ENCODE results near the gene COL25A1. TPM values are rescaled to one million over a fixed set of nuclear protein-coding genes. Genes with fewer than 3 reads are reported as not detected.

The COL25A1 gene
- total RNA-seq, 2 donors from 2014 or later, result 4.0 to 6.2 TPM

DNA sequence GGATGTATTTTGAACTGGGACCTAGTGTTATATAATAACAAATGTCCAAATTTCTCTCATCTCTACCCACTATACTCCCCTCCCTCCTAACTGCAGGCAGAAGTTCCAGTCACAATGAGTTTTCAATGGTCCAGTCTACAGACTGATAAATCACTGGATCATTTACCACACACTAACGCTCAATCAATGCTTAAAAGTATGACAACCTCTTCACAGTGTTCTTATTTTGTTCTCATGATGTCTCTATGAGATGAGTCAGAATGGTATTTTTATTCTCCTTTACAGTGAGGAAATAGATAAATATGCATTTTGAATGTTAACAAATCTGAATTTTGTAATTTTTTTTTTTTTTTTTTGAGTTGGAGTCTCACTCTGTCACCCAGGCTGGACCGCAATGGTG lies 455.9 kb downstream of the COL25A1 start:
- no peak overlapping the region for H3K27ac ChIP-seq (ENCODE audit: low read depth, low read length)
- Mint-ChIP-seq H3K36me3 (ENCODE audit: low read depth) (no peaks in the 10 kb centered on the region), H3K4me3 (no peak overlapping the region), H3K27me3 (ENCODE audit: insufficient read depth) (no peaks in the 10 kb centered on the region), H3K9me3 (no peaks in the 10 kb centered on the region), H3K27ac (no peak overlapping the region), H3K4me1 (peaks cover 3% of the 10 kb centered on the region)
- no peaks in the 10 kb centered on the region for H3K9me3 ChIP-seq (ENCODE audit: control insufficient read depth, low read length)
- TF ChIP-seq, protein P1, sequence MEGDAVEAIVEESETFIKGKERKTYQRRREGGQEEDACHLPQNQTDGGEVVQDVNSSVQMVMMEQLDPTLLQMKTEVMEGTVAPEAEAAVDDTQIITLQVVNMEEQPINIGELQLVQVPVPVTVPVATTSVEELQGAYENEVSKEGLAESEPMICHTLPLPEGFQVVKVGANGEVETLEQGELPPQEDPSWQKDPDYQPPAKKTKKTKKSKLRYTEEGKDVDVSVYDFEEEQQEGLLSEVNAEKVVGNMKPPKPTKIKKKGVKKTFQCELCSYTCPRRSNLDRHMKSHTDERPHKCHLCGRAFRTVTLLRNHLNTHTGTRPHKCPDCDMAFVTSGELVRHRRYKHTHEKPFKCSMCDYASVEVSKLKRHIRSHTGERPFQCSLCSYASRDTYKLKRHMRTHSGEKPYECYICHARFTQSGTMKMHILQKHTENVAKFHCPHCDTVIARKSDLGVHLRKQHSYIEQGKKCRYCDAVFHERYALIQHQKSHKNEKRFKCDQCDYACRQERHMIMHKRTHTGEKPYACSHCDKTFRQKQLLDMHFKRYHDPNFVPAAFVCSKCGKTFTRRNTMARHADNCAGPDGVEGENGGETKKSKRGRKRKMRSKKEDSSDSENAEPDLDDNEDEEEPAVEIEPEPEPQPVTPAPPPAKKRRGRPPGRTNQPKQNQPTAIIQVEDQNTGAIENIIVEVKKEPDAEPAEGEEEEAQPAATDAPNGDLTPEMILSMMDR (conservative IDR thresholded peaks at IDR 0.05), result no peak
- no peak overlapping the region for H3K4me3 ChIP-seq (ENCODE audit: low read length)
- WGBS, 2 experiments (ENCODE audit: insufficient coverage in 1 of 2, insufficient read length in 1 of 2), result 95% methylated on average over 2 of the region's 2 CpGs; no CpG with 5 or more reads in 1 of the 2 experiments
- H3K36me3 ChIP-seq (ENCODE audit: control insufficient read depth, insufficient read depth, low read length), result no peaks in the 10 kb centered on the region
- no peak for DNase-seq
- no peaks in the 10 kb centered on the region for H3K4me1 ChIP-seq (ENCODE audit: control insufficient read depth, insufficient read depth, low read length)
- H3K9ac ChIP-seq (ENCODE audit: extremely low read depth, low read length, poor library complexity, severe bottlenecking), result no peak overlapping the region
- H3K27me3 ChIP-seq (ENCODE audit: control insufficient read depth, insufficient read depth, low read length, poor library complexity, severe bottlenecking), result no peaks in the 10 kb centered on the region

DNA sequence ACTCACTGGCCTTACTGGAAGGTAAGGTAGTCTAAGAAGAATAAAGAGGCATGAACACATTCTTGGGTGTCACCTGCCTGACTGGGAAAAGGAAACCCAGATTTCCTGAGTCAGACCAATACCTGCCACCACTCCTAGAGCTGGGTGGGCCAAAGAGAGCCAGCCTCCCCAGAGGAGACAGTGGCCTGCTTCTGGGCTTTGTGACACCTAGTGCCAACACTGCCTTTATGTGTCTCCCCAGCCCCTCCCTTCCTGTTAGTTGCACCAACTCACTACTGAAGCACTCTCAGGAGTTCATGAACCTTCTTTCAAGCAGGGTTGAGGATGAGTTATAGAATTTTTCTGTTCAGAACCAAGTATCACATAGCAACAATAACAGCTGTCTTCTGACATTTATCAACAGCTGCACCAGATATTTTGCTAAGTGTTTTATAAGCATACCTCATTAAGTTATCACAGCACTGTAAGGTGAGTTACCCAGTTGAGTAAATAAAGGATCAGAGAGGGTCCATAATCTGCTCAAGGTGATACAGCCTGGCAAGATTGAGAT lies 462.0 kb downstream of the COL25A1 start:
- H3K9me3 ChIP-seq (ENCODE audit: control insufficient read depth, low read length), result no peaks in the 10 kb centered on the region
- H3K27me3 ChIP-seq (ENCODE audit: control insufficient read depth, insufficient read depth, low read length, poor library complexity, severe bottlenecking), result no peaks in the 10 kb centered on the region
- no peak overlapping the region for H3K4me3 ChIP-seq (ENCODE audit: low read length)
- Mint-ChIP-seq H3K4me3 (no peak overlapping the region), H3K27me3 (ENCODE audit: insufficient read depth) (no peaks in the 10 kb centered on the region), H3K27ac (no peak overlapping the region), H3K36me3 (ENCODE audit: low read depth) (no peaks in the 10 kb centered on the region), H3K4me1 (no peaks in the 10 kb centered on the region), H3K9me3 (no peaks in the 10 kb centered on the region)
- no peaks in the 10 kb centered on the region for H3K4me1 ChIP-seq (ENCODE audit: control insufficient read depth, insufficient read depth, low read length)
- H3K36me3 ChIP-seq (ENCODE audit: control insufficient read depth, insufficient read depth, low read length), result no peaks in the 10 kb centered on the region
- no peak for DNase-seq
- H3K27ac ChIP-seq (ENCODE audit: low read depth, low read length), result no peak overlapping the region
- no peak overlapping the region for H3K9ac ChIP-seq (ENCODE audit: extremely low read depth, low read length, poor library complexity, severe bottlenecking)
- TF ChIP-seq, protein P1 (conservative IDR thresholded peaks at IDR 0.05), result no peak

DNA sequence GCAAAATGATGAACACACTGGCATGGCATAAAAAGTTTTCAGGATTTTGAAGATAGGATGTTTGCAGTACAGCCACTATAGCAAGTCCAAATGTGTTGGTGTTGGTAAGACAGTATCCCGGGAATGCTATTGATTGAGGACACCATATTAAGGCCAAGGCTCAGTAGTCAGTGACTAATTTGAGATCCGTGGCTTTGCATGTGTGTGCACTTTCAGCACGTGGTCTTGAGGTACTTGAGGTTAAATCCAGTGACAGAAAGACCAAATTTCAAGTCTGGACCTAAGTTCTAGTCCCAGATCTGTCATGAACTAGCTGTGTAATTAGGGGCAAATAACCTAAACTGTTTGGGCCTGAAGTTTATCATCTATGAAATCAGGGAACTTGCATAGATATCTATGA lies 463.1 kb downstream of the COL25A1 start:
- no peaks in the 10 kb centered on the region for H3K9me3 ChIP-seq (ENCODE audit: control insufficient read depth, low read length)

More for the DNA sequence above, 463.1 kb downstream of the COL25A1 start:
- Mint-ChIP-seq H3K36me3 (ENCODE audit: low read depth) (no peaks in the 10 kb centered on the region), H3K4me1 (no peaks in the 10 kb centered on the region), H3K9me3 (no peaks in the 10 kb centered on the region), H3K27ac (no peak overlapping the region), H3K27me3 (ENCODE audit: insufficient read depth) (no peaks in the 10 kb centered on the region), H3K4me3 (no peak overlapping the region)
- no peak for DNase-seq
- Histone ChIP-seq H3K9ac (ENCODE audit: extremely low read depth, low read length, poor library complexity, severe bottlenecking) (no peak overlapping the region), H3K4me3 (ENCODE audit: low read length) (no peak overlapping the region), H3K4me1 (ENCODE audit: control insufficient read depth, insufficient read depth, low read length) (no peaks in the 10 kb centered on the region), H3K27me3 (ENCODE audit: control insufficient read depth, insufficient read depth, low read length, poor library complexity, severe bottlenecking) (no peaks in the 10 kb centered on the region), H3K36me3 (ENCODE audit: control insufficient read depth, insufficient read depth, low read length) (no peaks in the 10 kb centered on the region), H3K27ac (ENCODE audit: low read depth, low read length) (no peak overlapping the region)
- WGBS, 2 experiments (ENCODE audit: insufficient coverage in 1 of 2, insufficient read length in 1 of 2), result 92 to 100% methylated on average over 3 of the region's 3 CpGs
- TF ChIP-seq, protein P1 (conservative IDR thresholded peaks at IDR 0.05), result no peak

All from endodermal cell (in vitro differentiated cells).